PC-3 (cell line): ENCODE results near the gene PLA2G4F.

Experiments
- EZH2phosphoT487 ChIP-seq: fragments of 300-600 bp; sonication (generic); IDR thresholded peaks from 2 replicates; pipeline ENCODE4 v1.6.1; 2018; ENCODE audit warnings: mild to moderate bottlenecking, antibody characterized with exemption, low read length, borderline replicate concordance
- TF ChIP-seq, protein P1 (sequence below): fragments of 300-600 bp; sonication (generic); conservative IDR thresholded peaks from 2 replicates; pipeline ENCODE4 v1.5.1; 2017; ENCODE audit warnings: antibody characterized with exemption, low read depth, mild to moderate bottlenecking, low read length

DNA sequence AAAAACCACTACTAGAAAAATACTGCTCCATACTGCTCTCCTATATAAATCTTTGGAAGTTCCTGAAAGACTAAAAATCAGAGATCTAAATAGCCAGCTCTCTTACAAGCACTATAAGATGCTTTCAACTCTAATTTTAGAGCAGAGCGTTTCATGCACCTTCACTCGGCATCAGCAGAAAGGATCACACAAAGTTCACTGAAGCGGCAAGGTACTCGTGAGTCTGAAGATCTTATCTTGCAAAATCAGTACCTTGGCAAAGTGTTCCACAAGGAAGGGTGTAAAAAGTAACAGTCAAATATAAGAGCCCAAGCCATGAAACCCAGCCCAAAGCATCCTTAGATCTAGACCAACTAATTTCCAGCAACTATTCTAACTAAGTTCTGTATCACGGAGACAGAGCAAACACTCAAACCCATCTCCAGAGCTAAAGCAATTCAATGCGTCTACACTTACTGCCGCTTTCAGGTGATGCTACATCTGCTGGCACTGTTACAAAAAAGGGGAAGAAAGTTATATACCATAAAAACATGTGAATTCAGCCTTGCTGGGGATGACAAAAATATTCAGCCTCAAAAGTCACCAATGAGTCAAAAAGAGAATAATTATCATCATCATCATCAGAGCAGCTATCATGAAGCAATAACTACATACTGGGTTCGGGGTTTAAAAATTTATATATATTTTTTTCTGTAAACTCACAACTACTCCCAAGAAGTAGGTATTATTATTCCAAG lies 35.3 kb upstream of the PLA2G4F start:
- TF ChIP-seq, protein P1, sequence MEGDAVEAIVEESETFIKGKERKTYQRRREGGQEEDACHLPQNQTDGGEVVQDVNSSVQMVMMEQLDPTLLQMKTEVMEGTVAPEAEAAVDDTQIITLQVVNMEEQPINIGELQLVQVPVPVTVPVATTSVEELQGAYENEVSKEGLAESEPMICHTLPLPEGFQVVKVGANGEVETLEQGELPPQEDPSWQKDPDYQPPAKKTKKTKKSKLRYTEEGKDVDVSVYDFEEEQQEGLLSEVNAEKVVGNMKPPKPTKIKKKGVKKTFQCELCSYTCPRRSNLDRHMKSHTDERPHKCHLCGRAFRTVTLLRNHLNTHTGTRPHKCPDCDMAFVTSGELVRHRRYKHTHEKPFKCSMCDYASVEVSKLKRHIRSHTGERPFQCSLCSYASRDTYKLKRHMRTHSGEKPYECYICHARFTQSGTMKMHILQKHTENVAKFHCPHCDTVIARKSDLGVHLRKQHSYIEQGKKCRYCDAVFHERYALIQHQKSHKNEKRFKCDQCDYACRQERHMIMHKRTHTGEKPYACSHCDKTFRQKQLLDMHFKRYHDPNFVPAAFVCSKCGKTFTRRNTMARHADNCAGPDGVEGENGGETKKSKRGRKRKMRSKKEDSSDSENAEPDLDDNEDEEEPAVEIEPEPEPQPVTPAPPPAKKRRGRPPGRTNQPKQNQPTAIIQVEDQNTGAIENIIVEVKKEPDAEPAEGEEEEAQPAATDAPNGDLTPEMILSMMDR = no peak
- TF ChIP-seq EZH2phosphoT487 = no peak
